ENCODE results near the gene ECE1. TPM values are rescaled to one million over a fixed set of nuclear protein-coding genes. Genes with fewer than 3 reads are reported as not detected.

Gene ECE1
- polyA plus RNA-seq, 4 donors: 17.3 to 53.3 (median 45.1) TPM

- no peak for DNase-seq (ENCODE audit: low read depth in 4 of 4, low spot score in 3 of 4)
Observed at GRCh38 chr1:21311016-21311415, 20.8 kb upstream of the ECE1 start.

DNA sequence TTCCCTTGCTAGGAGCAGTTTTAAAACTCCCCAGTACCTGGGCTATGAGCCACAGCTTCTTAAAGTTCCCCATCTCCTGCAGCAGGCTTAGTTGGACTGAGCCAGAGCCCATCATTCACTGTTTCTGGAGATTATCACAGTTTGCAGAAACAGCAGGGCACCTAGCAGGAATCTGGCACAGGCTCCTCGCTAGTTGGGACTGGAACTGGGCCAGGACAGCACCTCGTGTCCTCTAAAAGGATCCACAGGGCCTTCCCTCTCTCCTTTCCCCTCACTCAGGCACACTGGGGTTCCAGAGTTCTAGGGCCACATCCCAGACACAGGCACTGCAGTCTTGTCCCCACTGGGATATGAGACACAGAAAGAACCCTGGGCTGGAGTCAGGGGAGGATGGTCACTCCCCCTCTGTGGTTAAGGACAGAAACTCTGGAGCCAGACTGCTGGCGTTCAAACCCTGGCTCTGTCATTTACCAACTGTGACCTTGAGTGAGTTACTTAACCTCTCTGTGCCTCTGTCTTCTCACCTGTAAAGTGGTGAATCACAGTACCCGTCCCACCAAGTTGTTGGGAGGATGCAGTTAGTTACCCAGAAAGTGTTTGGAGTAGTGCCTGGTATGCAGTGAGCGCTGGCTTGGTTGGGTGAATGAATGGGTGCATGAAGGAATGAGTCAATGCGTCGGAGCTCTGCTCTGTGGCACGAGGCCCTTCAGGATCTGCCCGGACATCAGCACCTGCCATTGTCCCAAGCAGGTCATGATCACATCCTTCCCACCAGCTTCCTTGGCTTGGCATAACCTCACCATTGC, 18.8 kb upstream of the ECE1 start:
- DNase-seq (ENCODE audit: low read depth in 4 of 4, low spot score in 3 of 4): no peak

- no peak for DNase-seq (ENCODE audit: low read depth in 4 of 4, low spot score in 3 of 4)
Observed at GRCh38 chr1:21308330-21308729, 18.1 kb upstream of the ECE1 start.

- no peak for DNase-seq (ENCODE audit: low read depth in 4 of 4, low spot score in 3 of 4)
Observed at GRCh38 chr1:21307663-21308305, 17.5 kb upstream of the ECE1 start.

DNA sequence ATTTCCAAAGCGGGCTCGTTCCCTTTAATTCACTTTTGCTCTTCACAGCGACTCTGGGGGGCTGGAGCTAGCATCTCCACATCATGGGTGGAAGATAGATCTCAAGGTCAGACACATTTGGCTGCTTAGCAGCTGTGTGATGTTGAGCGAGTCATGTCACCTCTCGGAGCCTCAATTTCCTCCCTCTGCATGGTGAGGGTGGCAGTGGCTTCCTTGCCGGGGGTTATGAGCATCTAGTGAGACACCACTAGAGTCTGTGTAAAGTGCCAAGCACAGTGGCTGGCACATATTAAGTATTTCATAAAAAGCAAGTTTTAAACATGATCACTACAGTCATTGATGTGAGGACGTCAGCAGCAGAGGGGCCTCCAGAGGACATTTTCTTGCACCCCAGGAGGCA, 16.9 kb upstream of the ECE1 start:
- DNase-seq (ENCODE audit: low read depth in 4 of 4, low spot score in 3 of 4): no peak

GRCh38 chr1:21305900-21306189, 15.6 kb upstream of the ECE1 start:
- no peak for DNase-seq (ENCODE audit: low read depth in 4 of 4, low spot score in 3 of 4)

GRCh38 chr1:21305155-21305899, 15.1 kb upstream of the ECE1 start:
- DNase-seq (ENCODE audit: low read depth in 4 of 4, low spot score in 3 of 4): no peak

DNA sequence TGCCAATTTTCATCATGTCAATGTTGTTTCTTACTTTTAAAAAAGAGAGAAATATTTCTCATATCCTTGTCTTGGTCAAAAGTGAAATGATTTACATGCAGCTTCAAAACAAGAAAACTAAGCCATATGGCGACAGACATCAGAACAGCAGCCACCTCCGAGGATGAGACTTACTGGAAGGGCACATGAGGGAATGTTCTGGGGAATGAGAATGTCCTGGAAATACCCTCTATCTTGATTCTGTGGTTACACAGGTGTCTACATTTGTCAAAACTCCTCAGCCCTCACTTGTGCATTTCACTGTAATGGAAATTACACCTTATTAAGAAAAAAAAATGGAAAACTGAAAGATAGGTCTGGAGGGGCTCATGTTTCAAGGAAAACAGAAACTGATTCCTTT, 14.2 kb upstream of the ECE1 start:
- DNase-seq (ENCODE audit: low read depth in 4 of 4, low spot score in 3 of 4): no peak

- DNase-seq (ENCODE audit: low read depth in 4 of 4, low spot score in 3 of 4): no peak
Observed at GRCh38 chr1:21302747-21303715, 12.8 kb upstream of the ECE1 start.

GRCh38 chr1:21301794-21302440, 11.7 kb upstream of the ECE1 start:
- no peak for DNase-seq (ENCODE audit: low read depth in 4 of 4, low spot score in 3 of 4)

DNA sequence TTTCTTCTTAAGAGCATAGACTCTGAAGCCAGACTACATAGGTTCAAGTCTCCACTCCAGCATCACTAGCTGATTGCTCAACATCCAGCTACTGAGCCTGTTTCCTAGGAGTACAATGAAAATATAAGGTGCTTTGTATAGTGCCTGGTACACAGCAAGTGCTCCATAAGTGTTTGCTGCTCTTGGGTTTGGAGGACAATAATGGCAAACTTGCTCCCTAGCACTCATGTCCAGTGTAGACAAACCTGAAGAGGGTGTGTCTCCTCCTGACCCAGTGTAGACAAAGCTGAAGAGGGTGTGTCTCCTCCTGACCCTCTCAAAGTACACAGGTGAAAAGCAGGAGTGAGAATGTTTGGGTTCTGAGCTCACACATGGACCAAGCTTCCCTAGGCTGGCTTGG, 10.5 kb upstream of the ECE1 start:
- no peak for DNase-seq (ENCODE audit: low read depth in 4 of 4, low spot score in 3 of 4)

GRCh38 chr1:21299780-21300395, 9.6 kb upstream of the ECE1 start:
- no peak for DNase-seq (ENCODE audit: low read depth in 4 of 4, low spot score in 3 of 4)

- no peak for DNase-seq (ENCODE audit: low read depth in 4 of 4, low spot score in 3 of 4)
Observed at GRCh38 chr1:21298981-21299391, 8.7 kb upstream of the ECE1 start.

GRCh38 chr1:21297975-21298374, 7.7 kb upstream of the ECE1 start:
- DNase-seq (ENCODE audit: low read depth in 4 of 4, low spot score in 3 of 4): no peak

- DNase-seq (ENCODE audit: low read depth in 4 of 4, low spot score in 3 of 4): no peak
Observed at GRCh38 chr1:21296509-21297354, 6.5 kb upstream of the ECE1 start.

DNA sequence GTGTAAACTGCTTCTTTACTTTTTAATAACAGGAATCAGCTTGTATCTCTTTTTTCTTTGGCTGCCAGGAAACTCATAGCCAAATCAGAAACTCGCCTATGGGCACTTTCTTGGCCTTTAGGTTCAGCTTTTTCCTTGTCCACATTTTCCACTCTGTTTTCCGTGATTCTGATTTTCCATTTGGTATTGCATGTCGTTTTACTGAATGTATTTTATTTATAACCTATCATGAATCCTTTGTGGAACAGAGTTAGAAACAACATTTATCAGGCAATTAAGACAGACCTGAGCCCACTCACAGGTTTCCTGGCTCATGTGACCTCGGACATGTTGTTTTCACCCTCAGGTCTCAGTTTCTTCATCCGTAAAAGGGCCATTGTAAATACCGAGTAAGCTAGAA, 5.3 kb upstream of the ECE1 start:
- no peak for DNase-seq (ENCODE audit: low read depth in 4 of 4, low spot score in 3 of 4)

GRCh38 chr1:21295002-21295401, 4.7 kb upstream of the ECE1 start:
- DNase-seq (ENCODE audit: low read depth in 4 of 4, low spot score in 3 of 4): no peak

GRCh38 chr1:21294266-21294989, 4.2 kb upstream of the ECE1 start:
- DNase-seq (ENCODE audit: low read depth in 4 of 4, low spot score in 3 of 4): no peak
